ENCODE results near the gene TMEM151A. TPM values are rescaled to one million over a fixed set of nuclear protein-coding genes. Genes with fewer than 3 reads are reported as not detected.
A peak's percentile ranks its signal among the peaks of the same experiment; 100 is the strongest.
"Not testable (repeated sequence)": the region's sequence is repeated elsewhere in the genome, so short reads cannot be mapped to it uniquely, and the experiment has no call there.

Gene TMEM151A
- total RNA-seq, 1 donor from 2014 or later = not detected

- intact Hi-C loops (cut with micrococcal nuclease) = no loop called here
- Mint-ChIP-seq H3K4me3 (ENCODE audit: low read depth) (no peak overlapping the region), H3K4me1 (ENCODE audit: low read depth) (peaks cover 8% of the 10 kb centered on the region), H3K27ac (no peak overlapping the region), H3K27me3 (ENCODE audit: low read depth) (no peaks in the 10 kb centered on the region), H3K9me3 (no peaks in the 10 kb centered on the region), H3K36me3 (ENCODE audit: low read depth) (no peaks in the 10 kb centered on the region)
- no peak for DNase-seq (ENCODE audit: low spot score)
Observed at GRCh38 chr11:66309475-66309874, 17.8 kb downstream of the TMEM151A start.

- intact Hi-C loops (cut with micrococcal nuclease) = loop anchor here (2.0 kb wide), 1 partner anchor 76 kb away; no protein-coding TSS in a partner anchor
- Mint-ChIP-seq H3K27me3 (ENCODE audit: low read depth) (no peaks in the 10 kb centered on the region), H3K4me1 (ENCODE audit: low read depth) (peaks cover 8% of the 10 kb centered on the region), H3K9me3 (no peaks in the 10 kb centered on the region), H3K36me3 (ENCODE audit: low read depth) (no peaks in the 10 kb centered on the region), H3K4me3 (ENCODE audit: low read depth) (no peak overlapping the region), H3K27ac (no peak overlapping the region)
- DNase-seq (ENCODE audit: low spot score) = no peak
Observed at GRCh38 chr11:66310324-66310723, 18.6 kb downstream of the TMEM151A start.

GRCh38 chr11:66310803-66311440 lies 19.2 kb downstream of the TMEM151A start:
- not testable (repeated sequence) for DNase-seq (ENCODE audit: low spot score); H3K4me1 Mint-ChIP-seq (ENCODE audit: low read depth); H3K36me3 Mint-ChIP-seq (ENCODE audit: low read depth); H3K27me3 Mint-ChIP-seq (ENCODE audit: low read depth); H3K4me3 Mint-ChIP-seq (ENCODE audit: low read depth); H3K27ac Mint-ChIP-seq; H3K9me3 Mint-ChIP-seq
- intact Hi-C loops (cut with micrococcal nuclease) = loop anchor here (2.0 kb wide), 1 partner anchor 76 kb away; no protein-coding TSS in a partner anchor

- intact Hi-C loops (cut with micrococcal nuclease) = loop anchor here (2.0 kb wide), 1 partner anchor 75 kb away; no protein-coding TSS in a partner anchor
- DNase-seq (ENCODE audit: low spot score) = no peak
- no peaks in the 10 kb centered on the region for H3K9me3 Mint-ChIP-seq
- H3K27me3 Mint-ChIP-seq (ENCODE audit: low read depth) = no peaks in the 10 kb centered on the region
- peaks cover 8% of the 10 kb centered on the region for H3K4me1 Mint-ChIP-seq (ENCODE audit: low read depth)
- peak overlapping the region; percentile 93 for H3K4me3 Mint-ChIP-seq (ENCODE audit: low read depth)
- peak overlapping the region; percentile 96 for H3K27ac Mint-ChIP-seq
- no peaks in the 10 kb centered on the region for H3K36me3 Mint-ChIP-seq (ENCODE audit: low read depth)
Observed at GRCh38 chr11:66311470-66311964, 19.8 kb downstream of the TMEM151A start.

GRCh38 chr11:66311965-66312548 lies 20.4 kb downstream of the TMEM151A start:
- peaks cover 8% of the 10 kb centered on the region for H3K4me1 Mint-ChIP-seq (ENCODE audit: low read depth)
- no peaks in the 10 kb centered on the region for H3K9me3 Mint-ChIP-seq
- DNase-seq (ENCODE audit: low spot score) = peak; percentile 92
- peak overlapping the region; percentile 96 for H3K27ac Mint-ChIP-seq
- peak overlapping the region; percentile 93 for H3K4me3 Mint-ChIP-seq (ENCODE audit: low read depth)
- intact Hi-C loops (cut with micrococcal nuclease) = loop anchor here (1.0 to 2.0 kb wide), 5 partner anchors 16 to 75 kb away; partner anchors contain the start of genes BRMS1 and YIF1A
- H3K27me3 Mint-ChIP-seq (ENCODE audit: low read depth) = no peaks in the 10 kb centered on the region
- no peaks in the 10 kb centered on the region for H3K36me3 Mint-ChIP-seq (ENCODE audit: low read depth)

GRCh38 chr11:66312549-66313320 lies 21.0 kb downstream of the TMEM151A start:
- no peaks in the 10 kb centered on the region for H3K36me3 Mint-ChIP-seq (ENCODE audit: low read depth)
- no peaks in the 10 kb centered on the region for H3K27me3 Mint-ChIP-seq (ENCODE audit: low read depth)
- H3K4me3 Mint-ChIP-seq (ENCODE audit: low read depth) = peak overlapping the region; percentile 93
- H3K9me3 Mint-ChIP-seq = no peaks in the 10 kb centered on the region
- peak overlapping the region; percentile 96 for H3K27ac Mint-ChIP-seq
- DNase-seq (ENCODE audit: low spot score) = peak; percentile 96
- peaks cover 10% of the 10 kb centered on the region for H3K4me1 Mint-ChIP-seq (ENCODE audit: low read depth)
- intact Hi-C loops (cut with micrococcal nuclease) = loop anchor here (1.0 to 2.0 kb wide), 4 partner anchors 16 to 46 kb away; partner anchors contain the start of genes BRMS1 and YIF1A

GRCh38 chr11:66313321-66314185 lies 21.9 kb downstream of the TMEM151A start:
- Mint-ChIP-seq H3K9me3 (no peaks in the 10 kb centered on the region), H3K4me1 (ENCODE audit: low read depth) (peaks cover 16% of the 10 kb centered on the region), H3K4me3 (ENCODE audit: low read depth) (peak overlapping the region; percentile 93), H3K36me3 (ENCODE audit: low read depth) (no peaks in the 10 kb centered on the region), H3K27ac (no peak overlapping the region), H3K27me3 (ENCODE audit: low read depth) (no peaks in the 10 kb centered on the region)
- DNase-seq (ENCODE audit: low spot score) = no peak
- intact Hi-C loops (cut with micrococcal nuclease) = loop anchor here (2.0 kb wide), 2 partner anchors 31 to 47 kb away; partner anchors contain the start of gene BRMS1

- H3K36me3 Mint-ChIP-seq (ENCODE audit: low read depth) = no peaks in the 10 kb centered on the region
- intact Hi-C loops (cut with micrococcal nuclease) = no loop called here
- H3K9me3 Mint-ChIP-seq = no peaks in the 10 kb centered on the region
- H3K27ac Mint-ChIP-seq = peak overlapping the region; percentile 15
- no peaks in the 10 kb centered on the region for H3K27me3 Mint-ChIP-seq (ENCODE audit: low read depth)
- no peak for DNase-seq (ENCODE audit: low spot score)
- peaks cover 22% of the 10 kb centered on the region for H3K4me1 Mint-ChIP-seq (ENCODE audit: low read depth)
- peak overlapping the region; percentile 23 for H3K4me3 Mint-ChIP-seq (ENCODE audit: low read depth)
Observed at GRCh38 chr11:66314186-66314501, 22.4 kb downstream of the TMEM151A start.

- Mint-ChIP-seq H3K27me3 (ENCODE audit: low read depth) (no peaks in the 10 kb centered on the region), H3K36me3 (ENCODE audit: low read depth) (no peaks in the 10 kb centered on the region), H3K27ac (no peak overlapping the region), H3K4me1 (ENCODE audit: low read depth) (peaks cover 22% of the 10 kb centered on the region), H3K9me3 (peaks cover under 1% of the 10 kb centered on the region), H3K4me3 (ENCODE audit: low read depth) (no peak overlapping the region)
- intact Hi-C loops (cut with micrococcal nuclease) = no loop called here
- no peak for DNase-seq (ENCODE audit: low spot score)
Observed at GRCh38 chr11:66314561-66315497, 23.1 kb downstream of the TMEM151A start.

- H3K36me3 Mint-ChIP-seq (ENCODE audit: low read depth) = no peaks in the 10 kb centered on the region
- no peak overlapping the region for H3K27ac Mint-ChIP-seq
- H3K9me3 Mint-ChIP-seq = peaks cover 6% of the 10 kb centered on the region
- no peak for DNase-seq (ENCODE audit: low spot score)
- intact Hi-C loops (cut with micrococcal nuclease) = no loop called here
- H3K4me1 Mint-ChIP-seq (ENCODE audit: low read depth) = peaks cover 22% of the 10 kb centered on the region
- H3K27me3 Mint-ChIP-seq (ENCODE audit: low read depth) = no peaks in the 10 kb centered on the region
- no peak overlapping the region for H3K4me3 Mint-ChIP-seq (ENCODE audit: low read depth)
Observed at GRCh38 chr11:66315498-66315885, 23.8 kb downstream of the TMEM151A start.

GRCh38 chr11:66315921-66316811 lies 24.5 kb downstream of the TMEM151A start:
- Mint-ChIP-seq H3K4me1 (ENCODE audit: low read depth) (peaks cover 22% of the 10 kb centered on the region), H3K27ac (no peak overlapping the region), H3K9me3 (peaks cover 6% of the 10 kb centered on the region), H3K27me3 (ENCODE audit: low read depth) (no peaks in the 10 kb centered on the region), H3K4me3 (ENCODE audit: low read depth) (no peak overlapping the region), H3K36me3 (ENCODE audit: low read depth) (no peaks in the 10 kb centered on the region)
- intact Hi-C loops (cut with micrococcal nuclease) = no loop called here
- no peak for DNase-seq (ENCODE audit: low spot score)

Data from activated T-helper 2 cell treated with anti-CD3 and anti-CD28 coated beads, Interferon-gamma antibody, Interleukin-2, Interleukin-4, amounts not matched to agents 10 μg/mL and 5 μg/mL and 100 μg/mL, durations not matched to agents 14 hours and 24 hours and 36 hours (primary cell).